Esophagus squamous epithelium (tissue), 5 donors: Measurements from ENCODE around the gene MRPS15. TPM values are rescaled to one million over a fixed set of nuclear protein-coding genes. Genes with fewer than 3 reads are reported as not detected.
"Not testable (repeated sequence)": the region's sequence is repeated elsewhere in the genome, so short reads cannot be mapped to it uniquely, and the experiment has no call there.

ENCODE experiments used
- DNase-seq: peaks from one replicate; lab custom pipeline; 2025; lab: John Stamatoyannopoulos, UW
- H3K27ac ChIP-seq, 4 donors: fragments of 200-600 bp; sonication (generic); one replicate each; pipeline ENCODE4 v1.5.1; 2016 to 2019; ENCODE audit warnings: mild to moderate bottlenecking in 1 of 4
- H3K27me3 ChIP-seq, 4 donors: fragments of 200-600 bp; sonication (generic); 1 replicate in 3 of 4; 2 replicates in 1 of 4; pipeline versions ENCODE4 v1.5.1 to v1.6.0; 2017 to 2021; ENCODE audit warnings: antibody characterized with exemption in 1 of 4
- H3K36me3 ChIP-seq, 3 donors: fragments of 200-600 bp; sonication (generic); one replicate each; pipeline ENCODE4 v1.5.1; 2016 to 2019
- H3K4me1 ChIP-seq, 3 donors: fragments of 200-600 bp; sonication (generic); one replicate each; pipeline ENCODE4 v1.5.1; 2017 to 2019
- H3K4me3 ChIP-seq, 4 donors: fragments of 200-600 bp; sonication (generic); 1 replicate in 3 of 4; 2 replicates in 1 of 4; pipeline ENCODE4 v1.5.1; 2016 to 2019; ENCODE audit warnings: mild to moderate bottlenecking in 2 of 4, moderate library complexity in 1 of 4
- H3K9me3 ChIP-seq, 3 donors: fragments of 200-600 bp; sonication (generic); one replicate each; pipeline ENCODE4 v1.5.1; 2016 to 2019
- POLR2A ChIP-seq, 4 donors: fragments of 450-650 bp; IDR thresholded peaks; one replicate each; pipeline ENCODE4 v1.6.1; 2017; ENCODE audit warnings: antibody characterized with exemption in 4 of 4, mild to moderate bottlenecking in 4 of 4, moderate library complexity in 3 of 4
- WGBS, 2 donors: methylation state at CpG; one replicate each; pipeline ENCODE4 v1.1.5; 2018; 5-methylcytosine and 5-hydroxymethylcytosine counted together
- intact Hi-C: fragments of 100-400 bp; cut with DNase I; formaldehyde crosslinking; loops from one replicate; pipeline ENCODE4 v1.15.0; 2022
- total RNA-seq, 4 donors: library from RNA; depleted of rRNA; stranded (reverse); fragments of >200 nt; gene quantifications; one replicate each; pipeline ENCODE4 v1.1.0, GENCODE V29; 2016
- TF ChIP-seq, protein P1 (sequence below), 6 experiments: fragments of 450-650 bp in 4 of 6; fragments of 200-600 bp in 2 of 6; sonication (generic) in 2 of 6; IDR thresholded peaks; one replicate each; pipeline ENCODE4 v1.5.1; 2016 to 2019; ENCODE audit warnings: antibody characterized with exemption in 6 of 6, mild to moderate bottlenecking in 4 of 6, moderate library complexity in 4 of 6
- donor health status: DM: yes; HTN: yes; CAD: no.

The MRPS15 gene
- total RNA-seq, 4 donors from 2014 or later, result 49.1 to 96.4 (median 74.0) TPM

DNA sequence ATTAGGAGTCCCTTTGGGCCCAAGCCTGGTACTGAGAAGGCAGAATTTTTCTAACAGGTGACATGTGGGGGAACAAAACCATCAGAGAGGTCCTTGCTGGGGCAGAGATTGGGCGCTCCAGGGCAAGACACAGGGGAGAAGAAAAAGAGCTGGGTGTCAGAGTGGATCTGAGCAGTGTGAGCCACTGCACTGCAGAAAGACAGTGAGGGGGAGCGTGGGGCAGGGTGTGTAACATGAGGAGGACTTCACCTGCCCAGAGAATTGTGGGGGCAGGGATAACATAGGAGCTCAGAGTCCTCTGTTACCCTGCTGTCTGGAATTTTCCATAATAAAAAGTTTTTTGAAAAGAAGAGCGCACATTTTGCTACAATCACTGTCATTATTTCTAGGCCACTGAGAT is 44.1 kb upstream of the MRPS15 start:
- H3K27ac ChIP-seq, result no peak overlapping the region
- H3K36me3 ChIP-seq, result no peaks in the 10 kb centered on the region
- H3K4me1 ChIP-seq, result peaks cover 0 to 6% (median 0%) of the 10 kb centered on the region in 3 donors
- 73 to 79% methylated on average over 3 of the region's 3 CpGs for WGBS, 2 donors
- TF ChIP-seq, protein P1, sequence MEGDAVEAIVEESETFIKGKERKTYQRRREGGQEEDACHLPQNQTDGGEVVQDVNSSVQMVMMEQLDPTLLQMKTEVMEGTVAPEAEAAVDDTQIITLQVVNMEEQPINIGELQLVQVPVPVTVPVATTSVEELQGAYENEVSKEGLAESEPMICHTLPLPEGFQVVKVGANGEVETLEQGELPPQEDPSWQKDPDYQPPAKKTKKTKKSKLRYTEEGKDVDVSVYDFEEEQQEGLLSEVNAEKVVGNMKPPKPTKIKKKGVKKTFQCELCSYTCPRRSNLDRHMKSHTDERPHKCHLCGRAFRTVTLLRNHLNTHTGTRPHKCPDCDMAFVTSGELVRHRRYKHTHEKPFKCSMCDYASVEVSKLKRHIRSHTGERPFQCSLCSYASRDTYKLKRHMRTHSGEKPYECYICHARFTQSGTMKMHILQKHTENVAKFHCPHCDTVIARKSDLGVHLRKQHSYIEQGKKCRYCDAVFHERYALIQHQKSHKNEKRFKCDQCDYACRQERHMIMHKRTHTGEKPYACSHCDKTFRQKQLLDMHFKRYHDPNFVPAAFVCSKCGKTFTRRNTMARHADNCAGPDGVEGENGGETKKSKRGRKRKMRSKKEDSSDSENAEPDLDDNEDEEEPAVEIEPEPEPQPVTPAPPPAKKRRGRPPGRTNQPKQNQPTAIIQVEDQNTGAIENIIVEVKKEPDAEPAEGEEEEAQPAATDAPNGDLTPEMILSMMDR (IDR thresholded peaks at IDR 0.05), result no peak
- TF ChIP-seq POLR2A (IDR thresholded peaks at IDR 0.05), result no peak
- intact Hi-C loops, result no loop called here
- H3K9me3 ChIP-seq, result no peaks in the 10 kb centered on the region
- DNase-seq, result no peak
- H3K4me3 ChIP-seq, result no peak overlapping the region
- peaks cover 0 to 58% (median 0%) of the 10 kb centered on the region in 4 donors for H3K27me3 ChIP-seq

DNA sequence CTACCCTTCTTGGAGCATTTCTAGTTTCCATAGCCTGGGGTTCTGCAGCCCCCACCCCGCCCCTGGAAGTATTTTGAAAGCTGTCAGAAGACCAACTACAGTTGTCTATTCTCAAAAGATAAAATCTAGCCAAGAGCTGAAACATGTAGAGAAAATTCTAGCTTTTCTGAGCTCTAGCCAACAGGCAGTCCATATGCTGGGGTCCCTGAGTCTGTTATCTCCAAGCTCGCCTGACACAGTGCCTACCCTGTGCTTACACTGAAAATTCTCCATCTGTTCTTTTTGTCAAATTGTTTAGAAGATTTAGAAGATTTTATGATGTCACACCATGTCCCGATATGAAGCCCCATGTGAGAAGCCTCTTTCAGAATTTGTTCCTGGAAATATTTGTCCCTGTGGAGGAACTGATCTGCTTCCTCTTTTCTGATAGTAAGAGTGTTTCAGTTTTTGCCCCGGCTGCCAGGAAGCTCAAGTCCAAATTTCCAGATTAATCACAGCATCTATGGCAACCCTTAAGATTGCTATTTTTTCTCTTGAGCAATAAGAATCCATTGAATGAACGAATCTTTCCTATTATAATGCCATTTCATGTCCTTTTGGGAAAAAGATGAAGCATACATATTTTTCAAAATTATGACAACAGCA is 42.2 kb upstream of the MRPS15 start:
- no peak overlapping the region for H3K4me3 ChIP-seq
- intact Hi-C loops, result no loop called here
- H3K9me3 ChIP-seq, result no peaks in the 10 kb centered on the region
- peaks cover 0 to 61% (median 0%) of the 10 kb centered on the region in 4 donors for H3K27me3 ChIP-seq
- 55 to 62% methylated on average over 5 of the region's 5 CpGs for WGBS, 2 donors
- TF ChIP-seq, protein P1 (IDR thresholded peaks at IDR 0.05), result no peak
- TF ChIP-seq POLR2A (IDR thresholded peaks at IDR 0.05), result no peak
- H3K4me1 ChIP-seq, result no peaks in the 10 kb centered on the region
- no peak for DNase-seq
- H3K36me3 ChIP-seq, result no peaks in the 10 kb centered on the region
- H3K27ac ChIP-seq, result no peak overlapping the region

DNA sequence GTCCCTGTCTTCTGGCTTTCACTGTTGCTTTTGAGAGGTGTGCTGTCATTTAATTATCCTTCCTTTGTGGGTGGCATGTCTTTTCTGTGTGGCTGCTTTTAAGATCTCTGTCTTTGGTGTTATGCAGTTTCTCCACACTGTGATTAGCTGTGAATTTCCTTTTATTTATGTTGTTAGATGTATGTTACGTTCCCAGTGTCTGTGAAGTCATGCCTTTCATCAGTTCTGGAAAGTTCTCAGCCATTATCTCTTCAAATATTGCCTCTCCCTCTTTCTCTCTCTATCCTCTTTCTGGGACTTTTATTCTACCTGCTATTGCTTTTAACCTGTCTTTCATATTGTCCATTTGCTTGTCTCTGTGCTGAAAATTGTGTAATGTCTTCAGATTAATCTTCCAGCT is 39.5 kb upstream of the MRPS15 start:
- no peak for DNase-seq
- Histone ChIP-seq H3K36me3 (no peaks in the 10 kb centered on the region), H3K4me3 (no peak overlapping the region), H3K27me3 (peaks cover 0 to 60% (median 0%) of the 10 kb centered on the region in 4 donors), H3K4me1 (no peaks in the 10 kb centered on the region), H3K9me3 (no peaks in the 10 kb centered on the region), H3K27ac (no peak overlapping the region)
- WGBS, 2 donors, result 52 to 63% methylated on average over 1 of the region's 1 CpG
- TF ChIP-seq, protein P1 (IDR thresholded peaks at IDR 0.05), result no peak
- no peak for TF ChIP-seq POLR2A (IDR thresholded peaks at IDR 0.05)
- intact Hi-C loops, result no loop called here

DNA sequence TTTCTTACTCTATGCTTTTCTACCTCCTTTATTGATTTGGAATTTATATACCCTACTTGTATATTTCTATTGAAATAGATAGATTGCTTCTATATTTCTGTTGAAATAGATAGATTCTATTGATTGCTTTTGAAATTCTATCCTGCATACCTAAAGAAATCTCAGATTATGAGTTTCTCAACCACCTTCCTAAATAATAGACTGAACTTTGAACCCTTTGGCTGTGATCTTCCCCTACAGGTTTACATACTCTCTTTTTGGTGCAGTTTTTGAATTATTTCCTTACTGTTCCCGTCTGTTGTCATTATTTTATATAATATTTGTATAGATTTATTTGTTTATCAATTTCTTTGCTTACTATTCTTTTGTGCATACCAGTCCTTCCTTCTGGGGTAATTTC is 39.0 kb upstream of the MRPS15 start:
- H3K27ac ChIP-seq, result no peak overlapping the region
- H3K27me3 ChIP-seq, result peaks cover 0 to 59% (median 0%) of the 10 kb centered on the region in 4 donors
- whole genome bisulfite sequencing, 2 donors, result 43 to 69% methylated on average over 1 of the region's 1 CpG
- H3K36me3 ChIP-seq, result no peaks in the 10 kb centered on the region
- no peaks in the 10 kb centered on the region for H3K4me1 ChIP-seq
- DNase-seq, result no peak
- no peak for TF ChIP-seq POLR2A (IDR thresholded peaks at IDR 0.05)
- TF ChIP-seq, protein P1 (IDR thresholded peaks at IDR 0.05), result no peak
- intact Hi-C loops, result no loop called here
- H3K9me3 ChIP-seq, result no peaks in the 10 kb centered on the region
- H3K4me3 ChIP-seq, result no peak overlapping the region

DNA sequence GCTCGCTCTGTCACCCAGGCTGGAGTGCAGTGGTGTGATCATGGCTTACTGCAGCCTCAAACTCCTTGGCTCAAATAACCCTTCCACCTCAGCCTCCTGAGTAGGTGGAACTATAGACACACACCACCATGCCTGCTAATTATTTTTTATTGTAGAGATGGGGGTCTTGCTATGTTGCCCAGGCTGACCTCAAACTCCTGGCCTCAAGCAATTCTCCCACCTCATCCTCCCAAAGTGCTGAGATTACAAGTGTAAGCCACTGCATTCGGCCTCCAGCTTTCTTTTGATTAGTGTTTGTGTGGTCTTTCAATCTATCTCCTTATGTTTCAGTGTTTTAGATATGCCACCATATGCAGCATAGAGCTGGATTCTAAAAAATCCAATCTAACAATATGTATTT is 38.4 kb upstream of the MRPS15 start:
- intact Hi-C loops, result no loop called here
- TF ChIP-seq POLR2A (IDR thresholded peaks at IDR 0.05), result no peak
- TF ChIP-seq, protein P1 (IDR thresholded peaks at IDR 0.05), result no peak
- H3K36me3 ChIP-seq, result no peaks in the 10 kb centered on the region
- no peak overlapping the region for H3K27ac ChIP-seq
- no peaks in the 10 kb centered on the region for H3K9me3 ChIP-seq
- H3K4me1 ChIP-seq, result no peaks in the 10 kb centered on the region
- 73 to 74% methylated on average over 2 of the region's 2 CpGs for WGBS, 2 donors
- H3K4me3 ChIP-seq, result no peak overlapping the region
- no peak for DNase-seq
- peaks cover 0 to 53% (median 0%) of the 10 kb centered on the region in 4 donors for H3K27me3 ChIP-seq

DNA sequence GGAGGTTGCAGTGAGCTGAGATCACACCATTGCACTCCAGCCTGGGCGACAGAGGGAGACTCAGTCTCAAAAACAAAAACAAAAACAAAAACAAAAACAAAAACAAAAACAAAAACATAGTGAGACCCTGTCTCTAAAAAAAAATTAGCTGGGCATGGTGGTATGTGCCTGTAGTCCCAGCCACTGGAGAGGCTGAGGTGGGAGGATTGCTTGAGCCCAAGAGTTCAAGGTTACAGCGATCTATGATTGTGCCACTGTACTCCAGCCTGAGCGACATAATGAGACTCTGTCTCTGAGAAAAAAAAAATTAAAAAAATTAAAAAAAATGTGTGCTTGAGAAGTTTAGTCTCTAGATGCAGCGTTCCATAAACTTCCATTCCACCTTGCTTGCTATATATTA is 37.7 kb upstream of the MRPS15 start:
- DNase-seq, H3K9me3 ChIP-seq, intact Hi-C loops, H3K4me3 ChIP-seq, H3K4me1 ChIP-seq, H3K27ac ChIP-seq, H3K36me3 ChIP-seq: not testable (repeated sequence)
- 88% methylated on average over 4 of the region's 4 CpGs for WGBS, 2 donors
- H3K27me3 ChIP-seq, result peaks cover 0 to 47% (median 0%) of the 10 kb centered on the region in 4 donors
